HG02943 (cell line): ENCODE results near the gene EPB41L5.
"Not testable (repeated sequence)": the region's sequence is repeated elsewhere in the genome, so short reads cannot be mapped to it uniquely, and the experiment has no call there.

ENCODE experiments used
- ATAC-seq: cut with Tn5 transposase; IDR thresholded peaks from one replicate; pipeline ENCODE4 v1.9.1; 2021; ENCODE audit warnings: mild to moderate bottlenecking, low read depth, moderate library complexity; ENCODE audit not compliant: unreplicated experiment

The EPB41L5 gene

GRCh38 chr2:120192280-120192679 lies 179.4 kb downstream of the EPB41L5 start:
- no peak for ATAC-seq

DNA sequence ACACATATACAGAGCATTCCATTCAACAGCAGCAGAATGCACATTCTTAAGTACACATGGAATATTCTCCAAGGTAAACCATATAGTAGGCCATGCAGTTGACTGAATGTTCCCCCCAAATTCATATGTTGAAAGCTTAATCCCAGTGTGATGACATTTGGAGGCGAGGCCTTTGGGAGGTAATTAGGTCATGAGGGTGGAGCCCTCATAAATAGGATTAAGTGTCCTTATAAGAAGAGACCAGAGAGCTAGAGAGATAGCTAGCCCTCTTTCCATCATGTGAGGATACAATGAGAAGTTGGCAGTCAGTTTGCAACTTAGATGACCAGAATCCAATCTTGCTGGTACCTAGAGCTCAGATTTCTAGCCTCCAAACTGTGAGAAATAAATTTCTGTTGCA lies 182.7 kb downstream of the EPB41L5 start:
- ATAC-seq = no peak

- ATAC-seq = not testable (repeated sequence)
Observed at GRCh38 chr2:120199817-120200459, 187.1 kb downstream of the EPB41L5 start.

DNA sequence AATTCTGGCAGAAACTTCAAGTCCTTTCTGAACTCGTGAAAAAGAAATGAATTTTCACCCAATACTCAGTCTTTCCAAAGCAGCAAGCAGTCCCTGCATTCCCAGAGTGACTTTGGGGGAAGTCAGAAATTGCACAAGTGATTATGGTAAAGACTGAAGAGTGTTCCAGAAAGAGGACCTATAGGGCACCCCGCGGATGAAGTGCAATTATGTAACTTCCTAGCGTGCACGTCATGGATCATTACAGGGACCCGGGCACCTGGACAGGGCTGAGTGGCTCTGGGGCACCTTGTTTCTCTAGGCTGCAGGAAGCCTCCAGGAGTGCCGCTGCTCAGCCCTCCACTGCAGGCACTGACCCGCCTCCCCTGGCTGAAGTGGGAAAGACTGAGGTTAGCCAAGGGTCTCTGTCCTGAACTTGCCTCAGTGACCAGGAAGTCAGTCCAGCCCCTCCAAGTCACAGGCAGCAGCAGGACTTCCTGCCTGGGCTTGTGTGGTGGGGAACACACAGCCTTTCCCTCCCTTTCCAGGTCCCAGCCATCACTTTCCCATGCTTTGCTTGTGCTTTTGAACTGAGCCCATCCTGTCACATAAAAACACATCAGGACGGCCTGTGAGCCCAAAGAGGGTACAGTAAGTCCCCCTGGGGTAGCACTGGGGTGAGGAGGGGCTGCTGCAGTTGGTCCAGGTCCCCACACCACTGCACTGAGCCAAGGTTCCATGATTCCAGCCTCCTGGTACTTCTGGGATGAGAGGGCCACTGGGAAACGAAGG lies 190.6 kb downstream of the EPB41L5 start:
- ATAC-seq = no peak

DNA sequence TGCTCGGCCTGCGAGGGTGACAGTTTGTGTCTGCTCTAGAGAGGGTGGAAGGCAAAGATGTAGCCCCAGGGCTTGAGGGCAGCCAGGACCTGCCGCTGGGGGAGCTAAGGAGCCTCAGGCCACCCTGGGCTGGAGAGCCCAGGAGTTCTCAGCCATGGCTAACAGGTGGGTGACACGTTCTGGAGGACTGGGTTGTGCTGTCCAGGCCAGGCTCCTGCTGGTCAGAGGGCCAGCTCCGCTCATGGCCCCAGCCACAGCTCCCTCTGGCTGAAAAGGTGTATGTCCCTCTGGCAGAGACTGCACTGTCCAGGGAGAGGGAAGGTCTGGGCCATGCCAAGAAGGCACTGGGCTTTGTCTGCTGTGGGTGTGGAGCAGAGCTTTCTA lies 191.1 kb downstream of the EPB41L5 start:
- ATAC-seq = no peak

GRCh38 chr2:120204417-120204816 lies 191.5 kb downstream of the EPB41L5 start:
- ATAC-seq = no peak

DNA sequence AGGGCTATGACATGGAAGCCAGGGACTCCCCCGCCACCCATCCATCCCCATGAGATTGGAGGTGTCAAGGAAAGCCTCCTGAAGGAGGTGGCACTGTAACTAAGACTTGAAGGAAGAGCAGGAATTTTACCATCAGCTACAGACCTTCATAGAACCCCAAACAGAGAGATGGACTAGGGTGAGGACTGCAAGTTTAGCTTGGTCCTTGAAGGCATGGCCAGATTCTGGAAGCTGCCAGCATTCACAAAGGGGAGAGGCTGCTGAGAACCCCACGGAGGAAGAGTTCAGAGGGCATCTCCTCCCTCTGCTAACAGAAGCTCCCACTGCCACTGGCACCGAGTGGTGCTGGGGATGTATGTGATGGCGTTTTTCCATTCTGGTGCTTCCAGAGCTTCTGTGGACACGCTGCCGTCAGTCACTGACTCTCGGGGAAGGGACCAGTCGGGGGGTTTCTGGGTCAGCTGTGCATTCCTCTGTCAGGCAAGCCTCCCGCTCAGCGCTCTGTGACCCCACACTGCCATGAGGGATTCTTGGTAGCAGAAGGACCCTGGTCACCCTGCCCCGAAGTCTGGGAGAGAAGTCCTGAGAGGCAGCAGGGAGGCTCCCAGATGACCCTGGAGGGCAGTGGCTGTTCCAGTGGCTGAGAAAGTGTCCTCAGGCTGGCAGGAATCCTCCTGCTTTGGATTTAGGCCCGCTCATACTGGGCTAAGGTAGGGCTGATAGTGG lies 192.2 kb downstream of the EPB41L5 start:
- ATAC-seq = no peak

DNA sequence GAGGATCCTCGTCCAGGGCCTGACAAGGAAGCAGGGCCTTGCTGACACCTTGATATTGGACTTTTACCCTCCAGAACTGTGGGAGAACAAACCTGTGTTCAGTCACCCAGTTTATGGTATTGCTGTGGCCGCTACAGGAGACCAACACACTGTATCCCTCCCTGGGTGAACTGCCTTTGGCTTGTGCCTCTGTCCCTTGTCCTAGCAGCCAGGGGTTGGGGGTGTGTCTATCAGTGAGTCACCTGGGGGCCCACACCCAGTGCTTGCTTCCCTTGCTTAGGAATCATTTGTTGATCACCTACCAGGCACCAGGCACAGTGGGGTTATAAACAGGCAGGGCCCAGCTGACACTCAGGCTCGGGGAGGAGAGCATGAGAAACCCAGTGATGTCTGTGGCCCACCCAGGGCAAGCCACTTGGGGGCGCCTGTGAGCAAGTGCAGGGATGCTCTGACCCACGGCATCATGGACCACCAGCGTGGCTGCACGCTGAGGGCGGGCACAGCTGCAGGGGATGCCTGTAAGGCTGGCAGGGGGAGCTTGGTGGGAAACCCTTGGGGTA lies 193.2 kb downstream of the EPB41L5 start:
- ATAC-seq = no peak

GRCh38 chr2:120208381-120209353 lies 195.8 kb downstream of the EPB41L5 start:
- ATAC-seq = no peak

GRCh38 chr2:120209427-120210269 lies 196.8 kb downstream of the EPB41L5 start:
- no peak for ATAC-seq

- no peak for ATAC-seq
Observed at GRCh38 chr2:120210270-120210693, 197.4 kb downstream of the EPB41L5 start.

DNA sequence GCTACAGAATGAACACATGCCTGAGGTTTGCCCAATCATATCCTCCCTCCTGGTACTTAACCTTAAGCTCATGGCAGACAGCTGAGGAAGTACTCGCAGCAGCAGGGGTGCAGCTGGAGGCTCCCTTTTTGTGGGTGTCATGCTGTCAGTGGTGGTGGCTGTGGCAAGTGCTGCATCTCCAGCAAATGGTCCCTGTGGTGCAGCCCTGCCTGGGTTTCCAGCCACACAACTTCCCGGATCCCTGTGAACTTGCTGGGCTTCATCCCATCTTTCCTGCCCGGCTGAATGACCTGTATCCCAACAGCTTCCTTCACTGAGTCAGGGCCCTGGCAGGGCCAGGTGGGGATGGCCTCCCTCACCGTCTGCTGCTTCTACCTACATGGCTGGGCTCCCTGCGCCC lies 205.3 kb downstream of the EPB41L5 start:
- ATAC-seq = no peak

DNA sequence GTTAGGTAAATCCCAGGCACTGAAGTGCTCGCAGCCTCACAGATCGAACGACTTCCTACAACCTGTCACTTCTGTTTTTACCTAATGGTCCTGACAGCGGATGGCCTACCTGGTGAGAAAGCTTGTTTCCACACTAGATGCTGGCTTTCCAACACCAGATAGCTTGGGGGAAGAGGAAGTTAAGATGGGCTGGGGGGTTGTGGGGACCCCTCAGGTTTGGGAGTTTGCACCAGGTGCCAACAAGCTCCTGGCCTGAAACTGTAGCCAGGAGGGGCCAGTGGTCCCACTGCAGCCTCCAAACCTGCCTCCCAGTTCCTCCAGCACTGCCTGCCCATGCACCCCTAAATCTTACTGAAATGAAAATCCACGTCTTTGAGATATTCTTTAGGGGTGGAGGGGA lies 206.4 kb downstream of the EPB41L5 start:
- ATAC-seq = no peak

GRCh38 chr2:120219766-120220165 lies 206.9 kb downstream of the EPB41L5 start:
- ATAC-seq = no peak

DNA sequence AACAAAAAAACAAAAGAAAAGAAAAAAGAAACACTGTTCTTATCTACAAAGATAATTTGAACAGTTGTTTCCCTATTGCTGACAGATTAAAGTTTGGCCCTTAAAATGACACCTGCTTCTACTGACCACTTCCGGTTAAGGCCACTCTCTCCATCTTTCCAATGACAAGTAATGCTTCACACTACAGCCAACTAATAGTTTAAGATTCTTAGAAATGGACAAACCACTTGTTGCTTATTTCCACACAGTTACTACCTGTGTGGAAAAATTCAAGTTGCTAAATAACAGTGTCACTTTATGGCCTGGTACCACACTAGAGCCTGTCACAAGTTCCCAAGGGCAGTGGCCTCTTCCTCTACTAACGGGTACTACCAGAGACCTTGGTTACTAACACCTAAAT lies 207.9 kb downstream of the EPB41L5 start:
- no peak for ATAC-seq

- ATAC-seq = no peak
Observed at GRCh38 chr2:120221616-120222015, 208.7 kb downstream of the EPB41L5 start.

GRCh38 chr2:120222186-120223033 lies 209.5 kb downstream of the EPB41L5 start:
- ATAC-seq = no peak
